ENCODE results near the gene PLEKHG3. TPM values are rescaled to one million over a fixed set of nuclear protein-coding genes. Genes with fewer than 3 reads are reported as not detected.

The PLEKHG3 gene
- total RNA-seq, 1 experiment from 2014 or later, result 1.9 TPM

GRCh38 chr14:64706593-64707193 is 2.5 kb downstream of the PLEKHG3 start:
- DNase-seq (ENCODE audit: low read depth), result no peak

DNA sequence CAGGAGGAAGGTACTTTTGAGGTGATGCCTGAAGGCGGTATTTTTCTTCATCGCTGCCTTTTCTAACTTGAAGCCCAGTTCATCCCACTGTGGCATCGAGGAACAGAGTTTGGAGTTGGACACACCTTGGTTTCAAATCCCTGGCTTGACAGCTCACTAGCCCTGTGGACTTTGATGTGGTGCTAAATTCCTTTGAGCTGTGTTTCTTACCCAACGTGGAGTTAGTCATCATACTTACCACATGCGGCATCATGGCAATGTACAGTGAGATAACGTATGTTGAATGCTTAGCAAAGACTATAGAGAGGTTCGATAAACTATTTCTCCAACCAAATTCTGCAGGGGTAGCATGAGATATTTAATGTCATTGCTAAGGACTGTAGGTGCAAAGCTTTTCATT is 3.4 kb downstream of the PLEKHG3 start:
- peak; percentile 77 for DNase-seq (ENCODE audit: low read depth)

- DNase-seq (ENCODE audit: low read depth), result no peak
Observed at GRCh38 chr14:64708148-64709004, 4.2 kb downstream of the PLEKHG3 start.

DNA sequence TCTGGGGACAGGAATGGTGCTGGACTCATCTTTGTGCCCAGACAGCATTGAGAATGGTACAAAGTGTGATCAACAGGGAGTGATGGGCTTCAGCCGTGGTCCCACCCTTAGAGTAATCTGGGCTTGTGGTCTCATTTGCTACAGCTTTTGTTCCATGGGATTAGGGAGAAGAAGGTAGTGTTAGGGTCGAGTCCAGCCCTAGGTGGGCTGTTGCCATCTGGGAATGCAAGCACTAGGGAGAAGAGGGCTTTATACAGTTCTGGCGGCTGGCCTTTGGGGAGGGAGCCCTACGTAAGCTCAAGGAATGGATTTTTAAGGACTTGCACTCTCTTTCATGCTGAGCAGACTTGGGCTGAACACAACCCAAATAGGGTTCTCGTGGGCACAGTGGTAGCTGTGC is 4.9 kb downstream of the PLEKHG3 start:
- DNase-seq (ENCODE audit: low read depth), result no peak

GRCh38 chr14:64711039-64711438 is 6.8 kb downstream of the PLEKHG3 start:
- no peak for DNase-seq (ENCODE audit: low read depth)

DNA sequence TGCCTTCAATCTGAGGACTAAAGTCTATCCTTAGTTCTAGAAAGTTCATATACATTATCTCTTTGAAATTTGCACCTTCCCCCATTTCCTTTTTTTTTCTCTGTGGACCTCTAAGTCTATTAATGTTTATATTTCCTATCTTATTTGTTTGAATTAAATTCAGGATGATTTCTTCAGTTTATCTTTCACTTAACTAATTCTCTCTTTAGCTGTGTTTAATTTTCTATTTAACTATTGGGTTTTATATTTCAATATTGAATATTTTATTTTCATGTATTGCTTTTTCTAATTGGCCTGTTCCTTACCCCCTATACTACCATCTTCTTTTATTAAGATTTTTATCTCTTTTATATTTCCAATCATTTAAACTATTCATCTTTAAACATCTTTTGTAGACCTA is 9.5 kb downstream of the PLEKHG3 start:
- no peak for DNase-seq (ENCODE audit: low read depth)

- DNase-seq (ENCODE audit: low read depth), result no peak
Observed at GRCh38 chr14:64714432-64715025, 10.3 kb downstream of the PLEKHG3 start.

GRCh38 chr14:64715146-64715627 is 11.0 kb downstream of the PLEKHG3 start:
- DNase-seq (ENCODE audit: low read depth), result no peak

GRCh38 chr14:64715628-64716412 is 11.6 kb downstream of the PLEKHG3 start:
- DNase-seq (ENCODE audit: low read depth), result no peak

GRCh38 chr14:64717870-64718269 is 13.6 kb downstream of the PLEKHG3 start:
- peak; percentile 26 for DNase-seq (ENCODE audit: low read depth)

DNA sequence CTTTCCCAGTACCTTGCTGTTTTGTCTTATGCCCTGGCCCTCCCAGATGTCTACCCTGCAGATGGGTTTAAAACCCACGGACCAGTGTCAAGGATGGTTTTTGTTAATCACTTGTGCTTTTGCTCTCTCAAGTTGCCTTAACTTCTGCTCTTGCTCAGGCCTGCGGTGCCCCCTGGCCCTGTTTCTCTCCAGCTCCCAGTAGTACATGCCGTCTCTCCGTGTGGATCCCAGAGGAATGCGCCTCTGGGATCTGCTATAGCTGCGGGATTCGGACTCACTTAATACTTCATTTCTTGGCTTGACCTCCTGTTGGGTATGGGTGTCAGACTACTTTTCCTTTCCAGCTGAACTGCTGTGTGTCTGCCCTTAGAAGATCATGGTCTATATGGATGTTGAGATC is 14.5 kb downstream of the PLEKHG3 start:
- DNase-seq (ENCODE audit: low read depth), result no peak

- no peak for DNase-seq (ENCODE audit: low read depth)
Observed at GRCh38 chr14:64719601-64720000, 15.4 kb downstream of the PLEKHG3 start.

GRCh38 chr14:64720131-64720576 is 15.9 kb downstream of the PLEKHG3 start:
- peak; percentile 61 for DNase-seq (ENCODE audit: low read depth)

GRCh38 chr14:64721391-64721791 is 17.2 kb downstream of the PLEKHG3 start:
- DNase-seq (ENCODE audit: low read depth), result peak; percentile 85

DNA sequence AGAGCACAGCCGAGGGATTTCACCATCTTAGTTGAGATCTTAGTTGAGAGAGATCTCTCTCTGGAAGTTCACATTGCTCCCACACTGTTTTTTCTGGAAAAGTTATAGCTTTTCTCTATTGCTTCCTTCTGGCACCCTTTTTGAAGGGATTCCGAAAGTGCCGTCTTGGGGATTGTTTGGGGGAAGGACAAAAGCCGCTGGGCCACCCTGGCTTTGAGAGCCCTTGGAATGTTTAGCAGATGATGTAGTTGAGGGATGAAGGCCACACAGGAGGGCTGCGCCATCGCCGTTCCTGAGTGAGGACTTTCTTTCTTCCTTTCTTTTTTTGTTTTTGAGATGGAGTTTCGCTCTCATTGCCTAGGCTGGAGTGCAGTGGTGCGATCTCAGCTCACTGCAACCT is 17.7 kb downstream of the PLEKHG3 start:
- DNase-seq (ENCODE audit: low read depth), result no peak

GRCh38 chr14:64722842-64723447 is 18.7 kb downstream of the PLEKHG3 start:
- DNase-seq (ENCODE audit: low read depth), result no peak

GRCh38 chr14:64723691-64724577 is 19.7 kb downstream of the PLEKHG3 start:
- no peak for DNase-seq (ENCODE audit: low read depth)

GRCh38 chr14:64724578-64724930 is 20.3 kb downstream of the PLEKHG3 start:
- no peak for DNase-seq (ENCODE audit: low read depth)

- DNase-seq (ENCODE audit: low read depth), result no peak
Observed at GRCh38 chr14:64725261-64725815, 21.1 kb downstream of the PLEKHG3 start.

Data from RPMI7951 (cell line).